Lower lobe of right lung (tissue), 2 donors: ENCODE results near the gene SLC1A2. TPM values are rescaled to one million over a fixed set of nuclear protein-coding genes. Genes with fewer than 3 reads are reported as not detected.

Source experiments
- ATAC-seq, 2 donors: fragments of 200-7000 bp; cut with Tn5 transposase; one replicate each; pipeline ENCODE4 v1.9.1; 2020 to 2022; ENCODE audit warnings: mild to moderate bottlenecking in 2 of 2, moderate library complexity in 2 of 2
- DNase-seq: peaks from one replicate; pipeline ENCODE4 v3.0.0-alpha.2; 2020
- H3K27ac ChIP-seq: fragments of 200-600 bp; one replicate; pipeline ENCODE4 v1.8.0; 2022
- H3K27me3 ChIP-seq: fragments of 200-600 bp; one replicate; pipeline ENCODE4 v1.8.0; 2022; ENCODE audit warnings: low read depth
- H3K36me3 ChIP-seq: fragments of 200-600 bp; one replicate; pipeline ENCODE4 v1.8.0; 2022; ENCODE audit warnings: mild to moderate bottlenecking
- H3K4me1 ChIP-seq: fragments of 200-600 bp; one replicate; pipeline ENCODE4 v1.8.0; 2022
- H3K4me3 ChIP-seq: fragments of 200-600 bp; one replicate; pipeline ENCODE4 v1.8.0; 2022; ENCODE audit warnings: mild to moderate bottlenecking
- H3K9me3 ChIP-seq: fragments of 200-600 bp; one replicate; pipeline ENCODE4 v1.8.0; 2022
- CTCF ChIP-seq: fragments of 200-600 bp; IDR thresholded peaks from one replicate; pipeline ENCODE4 v1.8.0; 2022; ENCODE audit warnings: antibody characterized with exemption, mild to moderate bottlenecking
- intact Hi-C: fragments of 100-400 bp; cut with DNase I; formaldehyde crosslinking; loops from one replicate; pipeline ENCODE4 v1.11.0; 2022
- total RNA-seq: library from RNA; stranded (reverse); fragmentation: NEBNext Ultra II Directional; extraction: Animal tissue kit (Norgen Biotek cat#: 25700); gene quantifications from one replicate; pipeline ENCODE4 v1.2.1, GENCODE V29; 2021
- donor health status: DM: no; HTN: yes; CAD: no; lungs with severe emphysema.

Gene SLC1A2
- total RNA-seq, 1 donor from 2014 or later = 3.4 TPM

GRCh38 chr11:35330931-35331330 is 88.4 kb downstream of the SLC1A2 start:
- DNase-seq = no peak
- TF ChIP-seq CTCF = no peak
- intact Hi-C loops = no loop called here
- peak overlapping the region; percentile 12 for H3K27ac ChIP-seq
- H3K9me3 ChIP-seq = no peaks in the 10 kb centered on the region
- H3K4me1 ChIP-seq = peaks cover 8% of the 10 kb centered on the region
- peak; percentile 61 for ATAC-seq
- H3K4me3 ChIP-seq = no peak overlapping the region
- no peaks in the 10 kb centered on the region for H3K27me3 ChIP-seq
- no peaks in the 10 kb centered on the region for H3K36me3 ChIP-seq

- H3K27me3 ChIP-seq = no peaks in the 10 kb centered on the region
- H3K9me3 ChIP-seq = no peaks in the 10 kb centered on the region
- H3K27ac ChIP-seq = peak overlapping the region; percentile 12
- no peak overlapping the region for H3K4me3 ChIP-seq
- no peaks in the 10 kb centered on the region for H3K36me3 ChIP-seq
- intact Hi-C loops = no loop called here
- no peak for TF ChIP-seq CTCF
- peaks cover 8% of the 10 kb centered on the region for H3K4me1 ChIP-seq
- ATAC-seq = no peak
- no peak for DNase-seq
Measured at GRCh38 chr11:35330156-35330889, 89.0 kb downstream of the SLC1A2 start.

GRCh38 chr11:35327829-35328228 is 91.5 kb downstream of the SLC1A2 start:
- no peak overlapping the region for H3K4me3 ChIP-seq
- H3K27me3 ChIP-seq = no peaks in the 10 kb centered on the region
- no peaks in the 10 kb centered on the region for H3K9me3 ChIP-seq
- H3K27ac ChIP-seq = no peak overlapping the region
- TF ChIP-seq CTCF = no peak
- intact Hi-C loops = no loop called here
- DNase-seq (no peak), ATAC-seq (no peak)
- peaks cover 8% of the 10 kb centered on the region for H3K4me1 ChIP-seq
- no peaks in the 10 kb centered on the region for H3K36me3 ChIP-seq

GRCh38 chr11:35326266-35326879 is 93.0 kb downstream of the SLC1A2 start:
- H3K27me3 ChIP-seq = no peaks in the 10 kb centered on the region
- intact Hi-C loops = no loop called here
- ATAC-seq (no peak), DNase-seq (no peak)
- no peaks in the 10 kb centered on the region for H3K9me3 ChIP-seq
- no peak for TF ChIP-seq CTCF
- no peak overlapping the region for H3K27ac ChIP-seq
- H3K4me1 ChIP-seq = peaks cover 8% of the 10 kb centered on the region
- no peaks in the 10 kb centered on the region for H3K36me3 ChIP-seq
- H3K4me3 ChIP-seq = no peak overlapping the region

GRCh38 chr11:35324981-35325380 is 94.4 kb downstream of the SLC1A2 start:
- Histone ChIP-seq H3K27ac (no peak overlapping the region), H3K27me3 (no peaks in the 10 kb centered on the region), H3K9me3 (no peaks in the 10 kb centered on the region), H3K4me1 (no peaks in the 10 kb centered on the region), H3K36me3 (no peaks in the 10 kb centered on the region), H3K4me3 (no peak overlapping the region)
- DNase-seq = no peak
- intact Hi-C loops = no loop called here
- no peak for ATAC-seq
- no peak for TF ChIP-seq CTCF
